K562 (cell line): ENCODE results near the gene ADIPOQ. TPM values are rescaled to one million over a fixed set of nuclear protein-coding genes. Genes with fewer than 3 reads are reported as not detected.

Experiments used
- ARID3A ChIP-seq: IDR thresholded peaks from 2 replicates; pipeline ENCODE4 v1.6.1; 2012; ENCODE audit warnings: low read depth, low read length, improper control_type of control experiment, borderline replicate concordance
- CGGBP1 ChIP-seq: fragments of 250-450 bp; sonication (Bioruptor Pico); IDR thresholded peaks from 2 replicates; pipeline ENCODE4 v1.9.0; 2021; ENCODE audit warnings: mild to moderate bottlenecking
- EZH2 ChIP-seq: IDR thresholded peaks from 2 replicates; pipeline ENCODE4 v1.6.1; 2012; ENCODE audit warnings: low read depth, mild to moderate bottlenecking, inconsistent platforms, low read length, borderline replicate concordance
- FIP1L1 ChIP-seq: fragments of 200-400 bp; formaldehyde crosslinking; IDR thresholded peaks from 2 replicates; pipeline ENCODE4 v1.6.1; 2018; ENCODE audit warnings: mild to moderate bottlenecking, low read depth, low read length; ENCODE audit not compliant: poor library complexity, severe bottlenecking
- HDAC1 ChIP-seq, 2 experiments: fragments of 450-650 bp; IDR thresholded peaks; 2 replicates each; pipeline ENCODE4 v1.6.1; 2016 to 2017; ENCODE audit warnings: inconsistent platforms in 1 of 2, mild to moderate bottlenecking in 1 of 2, moderate library complexity in 1 of 2
- HNRNPLL ChIP-seq: fragments of 200-400 bp; formaldehyde crosslinking; IDR thresholded peaks from 2 replicates; pipeline ENCODE4 v1.6.1; 2017; ENCODE audit warnings: low read length, low read depth, mild to moderate bottlenecking; ENCODE audit not compliant: poor library complexity, severe bottlenecking
- JUND ChIP-seq, 2 experiments: IDR thresholded peaks; 2 replicates in 1 of 2; 3 replicates in 1 of 2; pipeline ENCODE4 v1.6.1; 2011; ENCODE audit warnings: borderline replicate concordance in 2 of 2, low read depth in 2 of 2, low read length in 2 of 2, improper control_type of control experiment in 1 of 2, missing biosample characterization in 1 of 2, missing genetic modification characterization in 1 of 2, missing genetic modification reagents in 1 of 2
- KLF1 ChIP-seq: fragments of 450-650 bp; IDR thresholded peaks from 2 replicates; pipeline ENCODE4 v1.6.1; 2016; ENCODE audit warnings: missing genetic modification characterization, missing compliant biosample characterization
- MAZ ChIP-seq, 2 experiments: fragments of 450-650 bp in 1 of 2; sonication (generic) in 1 of 2; formaldehyde crosslinking; IDR thresholded peaks in 1 of 2; conservative IDR thresholded peaks in 1 of 2; 2 replicates each; pipeline versions ENCODE4 v1.4.0 to v1.5.0; 2020; ENCODE audit warnings: mild to moderate bottlenecking in 1 of 2, missing genetic modification reagents in 1 of 2
- MTA1 ChIP-seq: fragments of 450-650 bp; IDR thresholded peaks from 2 replicates; pipeline ENCODE4 v1.6.1; 2017; ENCODE audit warnings: borderline replicate concordance
- NCOA4 ChIP-seq: fragments of 450-650 bp; IDR thresholded peaks from 2 replicates; pipeline ENCODE4 v1.6.1; 2018; ENCODE audit warnings: mild to moderate bottlenecking; ENCODE audit not compliant: partially characterized antibody
- NFRKB ChIP-seq: fragments of 450-650 bp; IDR thresholded peaks from 2 replicates; pipeline ENCODE4 v1.6.1; 2016; ENCODE audit warnings: low read depth
- RBFOX2 ChIP-seq: fragments of 200-400 bp; formaldehyde crosslinking; IDR thresholded peaks from 2 replicates; pipeline ENCODE4 v1.6.1; 2017; ENCODE audit warnings: low read depth, mild to moderate bottlenecking, low read length, moderate library complexity
- SMARCA4 ChIP-seq: fragments of 450-650 bp; IDR thresholded peaks from 2 replicates; pipeline ENCODE4 v1.6.1; 2016
- STAT6 ChIP-seq: sonication (generic); formaldehyde crosslinking; IDR thresholded peaks from 2 replicates; pipeline ENCODE4 v1.8.1; 2023; ENCODE audit warnings: mild to moderate bottlenecking, missing genetic modification reagents
- TRIM24 ChIP-seq, 2 experiments: fragments of 450-650 bp; IDR thresholded peaks; 2 replicates each; pipeline ENCODE4 v1.6.1; 2016
- ZBTB43 ChIP-seq: sonication (generic); formaldehyde crosslinking; IDR thresholded peaks from 2 replicates; pipeline ENCODE4 v1.8.0; 2023; ENCODE audit warnings: mild to moderate bottlenecking, missing genetic modification reagents
- ZNF316 ChIP-seq: fragments of 450-650 bp; IDR thresholded peaks from 2 replicates; pipeline ENCODE4 v1.6.1; 2016
- ZNF445 ChIP-seq: fragments of 250-450 bp; sonication (Bioruptor Pico); IDR thresholded peaks from 2 replicates; pipeline ENCODE4 v1.4.0; 2020; ENCODE audit warnings: low read depth, mild to moderate bottlenecking, moderate library complexity
- ZNF76 ChIP-seq: fragments of 250-450 bp; sonication (Bioruptor Pico); IDR thresholded peaks from 2 replicates; pipeline ENCODE4 v1.4.0; 2020; ENCODE audit warnings: mild to moderate bottlenecking, moderate library complexity, borderline replicate concordance
- polyA plus RNA-seq, 8 experiments: library from polyadenylated mRNA; depleted of rRNA in 4 of 8; stranded (reverse) in 5 of 8; unstranded in 3 of 8; fragments of >200 nt; fragmentation: Nextera tagmentation in 2 of 8; fragmentation: Illumina TruSeq in 1 of 8; extraction: Ambion mirVana in 2 of 8; extraction: Trizol in 1 of 8; gene quantifications; 2 replicates each; pipeline versions ENCODE4 v1.2.1 to v1.2.3, GENCODE V29; 2011 to 2014; ENCODE audit warnings: inconsistent platforms in 1 of 8, missing spikeins in 1 of 8
- total RNA-seq, 7 experiments: library from RNA; depleted of rRNA in 6 of 7; stranded (reverse); fragments of >200 nt in 6 of 7; fragmentation: Illumina TruSeq in 2 of 7; extraction: Trizol in 2 of 7; gene quantifications; 2 replicates each; pipeline versions ENCODE4 v1.2.1 to v1.2.3, GENCODE V29; 2011 to 2021; ENCODE audit warnings: low replicate concordance in 1 of 7

Gene ADIPOQ
- total and polyA plus RNA-seq, 9 of the 15 experiments (the other 6 are each of a cell fraction or from before 2014, with no cell fraction given): 0.01 to 0.04 (median 0.03) TPM; not detected in 4

- peak; percentile 95; the same call in 1 of the 2 replicates for TF ChIP-seq STAT6 (CRISPR knock-in tag)
- 0 out of 2 replicates have a peak, but pooled peaks have one; percentile 24 for TF ChIP-seq ARID3A
- peak; percentile 67; the same call in 1 of the 2 replicates for TF ChIP-seq KLF1
- TF ChIP-seq NFRKB: peak; percentile 37; the same call in 1 of the 2 replicates
- 0 out of 2 replicates have a peak, but pooled peaks have one; percentile 17 for TF ChIP-seq ZNF316
- no peak for TF ChIP-seq ZNF445
- peak; percentile 44; the same call in 1 of the 2 replicates for TF ChIP-seq JUND (IDR thresholded peaks at IDR 0.05; ENCODE audit: borderline replicate concordance, low read depth, low read length)
- 0 out of 3 replicates have a peak, but pooled peaks have one; percentile 23 for TF ChIP-seq JUND (tag; IDR thresholded peaks at IDR 0.05; ENCODE audit: borderline replicate concordance, low read depth, low read length)
- TF ChIP-seq SMARCA4: peak; percentile 21; the same call in 1 of the 2 replicates
- TF ChIP-seq TRIM24 (IDR thresholded peaks at IDR 0.05): peak in 1 of 2 experiments; percentile 89; a peak in 2 of 4 replicates
- TF ChIP-seq EZH2: no peak
- TF ChIP-seq FIP1L1: peak; percentile 36
- TF ChIP-seq MTA1: peak; percentile 71; the same call in 1 of the 2 replicates
- 0 out of 2 replicates have a peak, but pooled peaks have one; percentile 46 for TF ChIP-seq CGGBP1 (CRISPR knock-in tag)
- no peak for TF ChIP-seq ZNF76 (CRISPR knock-in tag)
- TF ChIP-seq RBFOX2: peak; percentile 97
- TF ChIP-seq NCOA4: no peak
- peak in 1 of 2 experiments; percentile 70; a peak in 2 of 4 replicates for TF ChIP-seq HDAC1 (IDR thresholded peaks at IDR 0.05)
- TF ChIP-seq ZBTB43: peak; percentile 68; the same call in 1 of the 2 replicates
- TF ChIP-seq HNRNPLL: peak; percentile 99
- TF ChIP-seq MAZ (CRISPR knock-in tag; conservative IDR thresholded peaks at IDR 0.05 in 1 of 2, IDR thresholded peaks at IDR 0.05 in 1 of 2): peak; percentile 76 to 91
Observed at GRCh38 chr3:186806089-186807055, 36.1 kb upstream of the ADIPOQ start, which contains the start of gene RFC4 (continued).
